ENCODE results near the gene LAMTOR2. TPM values are rescaled to one million over a fixed set of nuclear protein-coding genes. Genes with fewer than 3 reads are reported as not detected.
"Not testable (repeated sequence)": the region's sequence is repeated elsewhere in the genome, so short reads cannot be mapped to it uniquely, and the experiment has no call there.

Gene LAMTOR2
- total RNA-seq, 1 donor from 2014 or later: 65.6 TPM

GRCh38 chr1:156050376-156050775 lies 4.2 kb upstream of the LAMTOR2 start:
- ATAC-seq (peak; percentile 5), DNase-seq (peak; percentile 62)
- intact Hi-C loops (cut with micrococcal nuclease): no loop called here

GRCh38 chr1:156051011-156051725 lies 3.4 kb upstream of the LAMTOR2 start:
- intact Hi-C loops (cut with micrococcal nuclease): no loop called here

GRCh38 chr1:156052862-156053767 lies 1.5 kb upstream of the LAMTOR2 start:
- ATAC-seq: peak; percentile 1
- intact Hi-C loops (cut with micrococcal nuclease): no loop called here
- DNase-seq: peak; percentile 72

More at GRCh38 chr1:156051011-156051725, 3.4 kb upstream of the LAMTOR2 start:
- DNase-seq (no peak), ATAC-seq (no peak)

DNA sequence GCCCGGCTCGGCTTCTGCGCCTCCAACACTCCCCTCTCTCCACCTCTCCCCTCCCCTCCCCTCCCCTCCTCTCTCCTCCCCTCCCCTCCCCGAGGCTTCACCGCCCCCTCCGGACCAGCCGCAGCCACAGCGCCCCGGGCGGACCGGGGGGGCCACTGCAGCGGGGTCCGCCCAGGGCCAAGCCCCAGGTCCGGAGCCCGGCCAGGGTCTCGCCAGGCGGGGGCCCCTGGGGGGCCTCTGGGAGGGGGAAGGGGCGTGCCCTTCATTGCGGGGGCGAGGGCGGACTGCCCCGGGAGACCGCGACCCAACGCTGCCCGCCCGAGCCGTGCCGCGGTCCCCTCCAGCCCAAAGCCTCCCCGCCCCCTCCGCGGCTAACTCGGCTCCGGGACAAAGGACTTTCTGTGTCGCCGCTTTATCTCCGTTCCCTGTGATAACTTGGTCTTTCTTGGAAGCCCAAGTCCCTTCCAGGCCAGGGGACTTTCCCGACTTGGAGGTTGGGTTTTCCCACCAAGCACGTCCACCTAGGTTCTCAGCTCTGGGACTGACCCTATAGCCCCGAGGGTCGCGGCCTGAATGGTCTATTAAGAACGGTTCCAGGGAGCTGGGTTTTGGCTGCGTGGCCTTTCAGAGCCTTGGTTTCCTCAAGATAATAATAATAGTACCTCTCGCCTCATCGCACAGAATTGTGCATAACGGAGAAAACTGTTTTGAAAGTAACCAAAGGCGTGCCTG lies 648 bp upstream of the LAMTOR2 start, which contains the start of gene UBQLN4:
TSS of gene UBQLN4 (minus strand) at position 31 of the 732 bp plus-strand sequence. CDS start 97 bp downstream, outside the sequence.
- intact Hi-C loops (cut with micrococcal nuclease): no loop called here
- DNase-seq (peak; percentile 92), ATAC-seq (peak; percentile 81)

DNA sequence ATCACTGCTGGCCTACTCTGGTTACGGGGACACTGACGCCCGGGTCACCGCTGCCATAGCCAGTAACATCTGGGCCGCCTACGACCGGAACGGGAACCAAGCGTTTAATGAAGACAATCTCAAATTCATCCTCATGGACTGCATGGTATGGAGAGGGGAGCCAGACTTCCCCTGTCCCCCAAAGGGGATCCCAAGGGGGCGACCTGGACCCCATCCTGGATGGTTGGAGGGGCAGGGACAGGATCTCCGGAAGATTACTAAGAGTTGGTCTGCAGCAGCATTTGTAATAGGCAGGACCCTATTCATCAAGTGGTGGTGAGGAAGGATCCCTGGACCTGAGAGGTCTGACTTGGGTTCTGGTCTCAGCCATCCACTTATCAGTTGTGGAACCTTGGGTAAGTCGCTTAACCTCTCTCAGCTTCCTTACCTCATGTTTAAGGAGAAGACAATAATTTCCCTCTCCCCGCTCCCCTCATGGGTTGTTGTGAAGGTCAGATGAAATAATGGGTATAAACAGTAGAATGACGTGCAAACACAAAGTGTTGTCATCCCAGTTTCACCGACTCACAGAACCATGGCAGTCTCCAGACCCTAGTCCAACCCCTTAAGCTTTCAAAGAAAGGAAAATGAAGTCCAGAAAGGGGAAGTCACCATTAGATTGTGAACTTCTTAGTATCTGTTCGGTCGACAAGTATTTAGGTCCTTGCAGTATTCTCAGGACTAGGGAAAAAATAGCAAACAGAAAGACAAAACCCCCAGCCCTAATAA lies 883 bp downstream of the LAMTOR2 start:
- DNase-seq: no peak
- no peak for ATAC-seq
- intact Hi-C loops (cut with micrococcal nuclease): no loop called here

DNA sequence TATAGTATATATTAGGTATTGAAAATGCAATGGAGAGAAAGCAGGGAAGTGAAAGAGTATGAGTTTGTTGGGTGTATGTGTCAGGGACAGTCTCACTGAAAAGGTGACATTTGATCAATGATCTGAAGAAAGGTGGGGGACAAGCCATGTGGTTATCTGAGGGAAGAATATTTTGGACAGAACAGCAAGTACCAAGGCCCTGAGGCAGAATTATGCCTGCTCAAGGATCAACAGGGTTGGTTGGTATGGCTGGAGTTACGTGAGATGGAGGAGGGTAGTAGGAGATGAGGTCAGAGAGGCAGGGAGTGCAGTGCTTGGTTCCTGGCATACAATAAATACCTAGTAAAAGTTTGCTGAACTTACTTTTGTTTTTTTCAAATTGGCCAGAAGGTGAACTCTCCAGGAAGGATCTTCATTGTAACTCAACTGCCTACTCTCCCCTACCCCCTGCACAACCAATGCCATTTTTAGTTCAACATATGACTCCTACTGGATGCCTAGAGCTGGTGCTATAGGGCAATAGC lies 1.8 kb downstream of the LAMTOR2 start:
- DNase-seq (no peak), ATAC-seq (no peak)
- intact Hi-C loops (cut with micrococcal nuclease): no loop called here

GRCh38 chr1:156060937-156061636 lies 6.5 kb downstream of the LAMTOR2 start, which contains the start of gene RAB25:
RAB25 (plus strand) TSS chr1:156061160; CDS start chr1:156061401, 241 bp downstream.
- DNase-seq (no peak), ATAC-seq (no peak)
- intact Hi-C loops (cut with micrococcal nuclease): no loop called here

GRCh38 chr1:156062189-156062588 lies 7.6 kb downstream of the LAMTOR2 start:
- intact Hi-C loops (cut with micrococcal nuclease): no loop called here

GRCh38 chr1:156063997-156064285 lies 9.4 kb downstream of the LAMTOR2 start:
- ATAC-seq: no peak
- intact Hi-C loops (cut with micrococcal nuclease): no loop called here
- no peak for DNase-seq

More at GRCh38 chr1:156062189-156062588, 7.6 kb downstream of the LAMTOR2 start:
- DNase-seq: no peak
- no peak for ATAC-seq

DNA sequence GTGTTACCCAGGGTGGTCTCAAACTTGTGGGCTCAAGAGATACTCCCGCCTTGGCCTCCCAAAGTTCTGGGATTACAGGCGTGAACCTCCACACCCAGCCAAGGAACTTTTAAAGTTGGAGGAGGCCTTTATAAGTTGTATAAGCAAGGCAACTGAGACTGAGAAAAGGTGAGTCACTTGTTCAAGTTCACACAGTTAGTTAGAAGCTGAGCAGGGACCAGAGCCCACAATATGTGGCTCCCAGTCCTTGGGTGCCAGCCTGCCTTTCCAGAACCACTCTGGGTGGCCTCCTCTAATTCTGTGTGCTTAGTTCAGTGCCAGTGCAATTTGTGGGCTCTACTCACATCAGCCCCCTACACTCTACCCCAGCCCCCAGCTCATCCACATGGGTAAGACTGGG lies 10.0 kb downstream of the LAMTOR2 start:
- intact Hi-C loops (cut with micrococcal nuclease): no loop called here
- DNase-seq (no peak), ATAC-seq (no peak)

DNA sequence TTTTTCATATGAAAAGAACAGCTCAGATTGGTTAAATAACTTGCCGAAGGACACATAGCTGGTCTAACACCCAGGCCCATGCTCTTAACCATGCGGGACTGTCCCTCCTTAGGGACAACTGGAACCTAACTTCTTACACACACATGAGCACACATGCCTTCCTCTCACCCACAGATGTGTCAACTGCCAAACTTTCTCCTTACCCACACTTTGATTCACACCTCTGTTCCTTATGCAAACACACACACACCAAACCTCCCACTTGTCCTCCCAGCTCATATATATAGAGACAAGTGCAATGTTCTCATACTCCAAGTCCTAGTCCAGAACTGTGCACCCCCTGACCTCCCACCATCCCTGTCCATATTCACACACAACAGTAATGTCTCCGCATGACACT lies 10.6 kb downstream of the LAMTOR2 start:
- DNase-seq: no peak
- ATAC-seq: no peak
- intact Hi-C loops (cut with micrococcal nuclease): no loop called here

- intact Hi-C loops (cut with micrococcal nuclease): no loop called here
- ATAC-seq (no peak), DNase-seq (no peak)
Observed at GRCh38 chr1:156065871-156066270, 11.3 kb downstream of the LAMTOR2 start.

GRCh38 chr1:156067262-156067661 lies 12.7 kb downstream of the LAMTOR2 start:
- DNase-seq: no peak
- ATAC-seq: no peak
- intact Hi-C loops (cut with micrococcal nuclease): no loop called here

- DNase-seq (no peak), ATAC-seq (peak; percentile 20)
- intact Hi-C loops (cut with micrococcal nuclease): no loop called here
Observed at GRCh38 chr1:156069490-156070455, 15.2 kb downstream of the LAMTOR2 start.

- no peak for DNase-seq
- intact Hi-C loops (cut with micrococcal nuclease): no loop called here
- ATAC-seq: peak; percentile 26
Observed at GRCh38 chr1:156070548-156070947, 16.0 kb downstream of the LAMTOR2 start.

DNA sequence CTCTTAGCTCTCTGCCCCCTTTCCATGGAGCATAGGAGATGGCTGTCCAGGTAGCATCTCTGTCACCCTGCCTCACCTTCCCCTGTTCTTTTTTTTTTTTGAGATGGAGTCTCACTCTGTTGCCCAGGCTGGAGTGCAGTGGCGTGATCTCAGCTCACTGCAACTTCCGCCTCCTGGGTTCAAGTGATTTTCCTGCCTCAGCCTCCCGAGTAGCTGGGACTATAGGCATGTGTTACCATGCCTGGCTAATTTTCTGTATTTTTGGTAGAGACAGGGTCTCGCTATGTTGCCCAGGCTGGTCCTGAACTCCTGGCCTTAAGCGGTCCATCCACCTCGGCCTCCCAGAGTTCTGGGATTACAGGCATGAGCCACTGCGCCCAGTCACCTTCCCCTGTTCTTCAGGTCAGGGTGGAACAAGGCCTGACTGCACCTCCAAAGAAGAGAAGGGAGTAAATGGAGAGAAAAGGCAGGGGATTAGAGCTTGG lies 16.8 kb downstream of the LAMTOR2 start:
- ATAC-seq; DNase-seq; intact Hi-C loops (cut with micrococcal nuclease): not testable (repeated sequence)

DNA sequence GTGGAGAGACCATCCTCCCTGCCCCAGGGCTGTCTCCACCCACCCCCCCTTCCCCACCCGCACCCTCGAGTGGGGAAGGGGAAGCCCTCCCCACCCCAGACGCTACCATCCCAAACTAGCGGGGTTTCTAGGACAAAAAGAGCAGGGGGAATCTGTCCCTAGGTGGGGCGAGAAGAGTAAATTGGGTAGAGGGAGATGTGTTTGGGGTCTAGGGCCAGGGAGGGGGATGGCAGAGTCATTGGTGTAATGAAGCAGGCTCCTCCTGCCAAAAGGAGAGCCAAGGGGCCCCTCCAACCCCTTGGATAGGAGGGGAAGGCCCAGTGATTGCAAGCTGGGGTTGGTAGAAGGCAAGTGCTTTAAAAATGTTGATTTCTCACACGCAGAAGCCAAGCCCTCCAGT lies 17.7 kb downstream of the LAMTOR2 start:
- ATAC-seq (no peak), DNase-seq (no peak)
- intact Hi-C loops (cut with micrococcal nuclease): no loop called here
